ENCODE measurements around the gene TNNI3.

DNA sequence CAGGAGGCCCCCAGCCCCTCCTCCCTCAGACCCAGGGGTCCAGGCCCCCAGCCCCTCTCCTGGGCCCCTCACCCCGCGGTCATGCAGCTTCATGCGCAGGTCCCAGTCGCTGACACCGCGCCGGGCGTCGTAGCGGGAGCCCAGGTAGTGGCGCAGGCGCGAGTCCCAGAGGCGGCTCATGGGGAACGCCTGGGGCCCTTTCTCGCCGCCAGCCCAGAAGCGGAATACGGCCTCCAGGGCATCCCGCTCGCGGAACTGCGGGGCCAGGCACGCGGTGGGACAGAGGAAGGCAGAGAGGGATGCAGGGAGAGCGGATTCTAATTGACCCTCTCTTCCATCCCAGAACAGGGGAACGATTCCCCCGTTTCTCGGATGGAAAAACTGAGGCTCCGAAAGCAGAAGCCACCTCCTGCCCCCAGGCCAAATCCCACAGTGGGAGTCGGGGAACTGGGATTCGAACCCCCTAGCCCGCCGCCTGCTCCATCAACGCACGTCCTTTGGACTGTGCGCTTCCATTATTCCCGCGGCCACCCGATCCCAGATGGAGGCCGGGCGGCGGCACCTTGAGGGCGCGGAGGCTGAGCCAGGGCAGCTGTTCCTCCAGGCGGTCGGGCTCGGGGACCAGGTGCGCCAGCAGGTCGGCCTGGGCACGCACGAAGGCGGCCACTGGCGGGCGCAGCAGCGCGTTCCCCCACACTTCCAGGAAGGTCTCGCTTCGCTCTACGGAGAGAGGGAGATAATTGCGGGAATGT lies 4.2 kb upstream of the TNNI3 start:
- TF ChIP-seq, protein P1, sequence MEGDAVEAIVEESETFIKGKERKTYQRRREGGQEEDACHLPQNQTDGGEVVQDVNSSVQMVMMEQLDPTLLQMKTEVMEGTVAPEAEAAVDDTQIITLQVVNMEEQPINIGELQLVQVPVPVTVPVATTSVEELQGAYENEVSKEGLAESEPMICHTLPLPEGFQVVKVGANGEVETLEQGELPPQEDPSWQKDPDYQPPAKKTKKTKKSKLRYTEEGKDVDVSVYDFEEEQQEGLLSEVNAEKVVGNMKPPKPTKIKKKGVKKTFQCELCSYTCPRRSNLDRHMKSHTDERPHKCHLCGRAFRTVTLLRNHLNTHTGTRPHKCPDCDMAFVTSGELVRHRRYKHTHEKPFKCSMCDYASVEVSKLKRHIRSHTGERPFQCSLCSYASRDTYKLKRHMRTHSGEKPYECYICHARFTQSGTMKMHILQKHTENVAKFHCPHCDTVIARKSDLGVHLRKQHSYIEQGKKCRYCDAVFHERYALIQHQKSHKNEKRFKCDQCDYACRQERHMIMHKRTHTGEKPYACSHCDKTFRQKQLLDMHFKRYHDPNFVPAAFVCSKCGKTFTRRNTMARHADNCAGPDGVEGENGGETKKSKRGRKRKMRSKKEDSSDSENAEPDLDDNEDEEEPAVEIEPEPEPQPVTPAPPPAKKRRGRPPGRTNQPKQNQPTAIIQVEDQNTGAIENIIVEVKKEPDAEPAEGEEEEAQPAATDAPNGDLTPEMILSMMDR (conservative IDR thresholded peaks at IDR 0.05) = no peak
- no peak for TF ChIP-seq EZH2 (IDR thresholded peaks at IDR 0.05; ENCODE audit: low read depth)

Data from PC-9 (cell line).